ENCODE data around the gene CTRB2.

DNA sequence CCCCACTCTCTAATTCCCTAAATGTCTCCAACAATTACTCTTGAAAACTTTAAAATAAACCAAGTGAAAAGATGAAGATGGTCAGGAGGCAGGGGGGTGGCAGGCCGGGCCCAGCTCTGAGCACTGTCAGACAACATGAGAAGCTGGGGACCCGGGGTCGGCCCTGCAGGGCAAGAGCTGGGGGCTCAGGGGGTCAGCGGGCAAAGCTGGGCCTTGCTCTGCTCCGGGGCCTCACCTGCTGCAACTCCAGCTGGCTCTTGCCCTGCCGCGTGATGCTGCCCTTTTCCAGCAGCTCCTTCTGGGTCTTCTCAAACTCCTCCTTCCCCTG, 26.6 kb upstream of the CTRB2 start:
- TF ChIP-seq POLR2A (IDR thresholded peaks at IDR 0.05; ENCODE audit: low read length) (no peak), GATA1 (IDR thresholded peaks at IDR 0.05; ENCODE audit: low read depth, low read length) (no peak)

Data from erythroblast (primary cell).